ENCODE data around the gene NOL4L. TPM values are rescaled to one million over a fixed set of nuclear protein-coding genes. Genes with fewer than 3 reads are reported as not detected.
A peak's percentile ranks its signal among the peaks of the same experiment; 100 is the strongest.

Gene NOL4L
- total RNA-seq, 1 experiment from 2014 or later: 31.7 TPM

- Histone ChIP-seq H4K91ac (ENCODE audit: insufficient read length, low read depth, low read length) (no peak overlapping the region), H4K8ac (replicated peaks; ENCODE audit: insufficient read length, low read depth, low read length) (no peak overlapping the region), H2BK120ac (ENCODE audit: low read depth, low read length, poor library complexity, severe bottlenecking) (no peak overlapping the region), H3K23ac (ENCODE audit: insufficient read length, low read depth, low read length) (no peak overlapping the region), H3K4me1 (ENCODE audit: insufficient read depth, low read length) (no peaks in the 10 kb centered on the region), H2AK5ac (ENCODE audit: insufficient read length, low read length) (no peak overlapping the region), H3K4ac (ENCODE audit: low read depth, low read length) (no peak overlapping the region), H3K4me2 (ENCODE audit: insufficient read depth, insufficient read length, low read length) (no peak overlapping the region), H3K23me2 (ENCODE audit: insufficient read length, low read depth, low read length, poor library complexity, severe bottlenecking) (no peaks in the 10 kb centered on the region), H4K5ac (ENCODE audit: insufficient read length, low read depth, low read length) (no peak overlapping the region), H2BK12ac (ENCODE audit: insufficient read length, low read depth, low read length) (no peak overlapping the region), H4K20me1 (ENCODE audit: control insufficient read depth, insufficient read depth, insufficient read length) (no peaks in the 10 kb centered on the region), H2BK20ac (ENCODE audit: low read depth, low read length, poor library complexity, severe bottlenecking) (no peak overlapping the region), H3K56ac (ENCODE audit: insufficient read length, low read depth, low read length) (no peak overlapping the region), H3K9ac (ENCODE audit: extremely low read depth, insufficient read length, low read length) (no peak overlapping the region), H3K18ac (ENCODE audit: insufficient read length, low read depth, low read length) (no peak overlapping the region), H3T11ph (ENCODE audit: low read length) (no peak overlapping the region), H3K14ac (ENCODE audit: insufficient read depth, low read length) (no peak overlapping the region), H3K27me3 (ENCODE audit: insufficient read depth, low read length) (no peaks in the 10 kb centered on the region), H3K27ac (ENCODE audit: insufficient read length, low read depth, low read length) (no peak overlapping the region), H2BK5ac (ENCODE audit: insufficient read length, low read length) (no peak overlapping the region), H3K79me1 (ENCODE audit: insufficient read depth, low read depth, low read length, poor library complexity, severe bottlenecking) (no peaks in the 10 kb centered on the region), H2AFZ (ENCODE audit: low read length) (no peak overlapping the region), H3K79me2 (ENCODE audit: insufficient read depth, low read length) (no peaks in the 10 kb centered on the region), H2BK15ac (ENCODE audit: low read depth, low read length) (no peak overlapping the region), H3K9me3 (ENCODE audit: control insufficient read depth, low read depth, low read length) (no peaks in the 10 kb centered on the region)
- Mint-ChIP-seq H3K27me3 (ENCODE audit: low read depth) (peaks cover 19% of the 10 kb centered on the region), H3K36me3 (ENCODE audit: insufficient read depth in 1 of 3, low read depth in 3 of 3) (no peaks in the 10 kb centered on the region; a peak in 1 of 7 replicates), H3K4me3 (no peak overlapping the region), H3K27ac (no peak overlapping the region; a peak in 1 of 7 replicates), H3K9me3 (no peaks in the 10 kb centered on the region; a peak in 2 of 5 replicates), H3K4me1 (peaks cover 22 to 48% of the 10 kb centered on the region in 2 experiments)
- DNase-seq: peak; percentile 68
- peak; percentile 58 for TF ChIP-seq CTCF (conservative IDR thresholded peaks at IDR 0.05)
- WGBS (ENCODE audit: extremely low coverage, insufficient read length, low lambda C conversion rate): no CpG with 5 or more reads among the region's 18 CpGs
Measured at GRCh38 chr20:32623667-32624157, 38.6 kb upstream of the NOL4L start.
